Measurements from ENCODE around the gene DSCAML1.
"Not testable (repeated sequence)": the region's sequence is repeated elsewhere in the genome, so short reads cannot be mapped to it uniquely, and the experiment has no call there.

DSCAML1 gene

DNA sequence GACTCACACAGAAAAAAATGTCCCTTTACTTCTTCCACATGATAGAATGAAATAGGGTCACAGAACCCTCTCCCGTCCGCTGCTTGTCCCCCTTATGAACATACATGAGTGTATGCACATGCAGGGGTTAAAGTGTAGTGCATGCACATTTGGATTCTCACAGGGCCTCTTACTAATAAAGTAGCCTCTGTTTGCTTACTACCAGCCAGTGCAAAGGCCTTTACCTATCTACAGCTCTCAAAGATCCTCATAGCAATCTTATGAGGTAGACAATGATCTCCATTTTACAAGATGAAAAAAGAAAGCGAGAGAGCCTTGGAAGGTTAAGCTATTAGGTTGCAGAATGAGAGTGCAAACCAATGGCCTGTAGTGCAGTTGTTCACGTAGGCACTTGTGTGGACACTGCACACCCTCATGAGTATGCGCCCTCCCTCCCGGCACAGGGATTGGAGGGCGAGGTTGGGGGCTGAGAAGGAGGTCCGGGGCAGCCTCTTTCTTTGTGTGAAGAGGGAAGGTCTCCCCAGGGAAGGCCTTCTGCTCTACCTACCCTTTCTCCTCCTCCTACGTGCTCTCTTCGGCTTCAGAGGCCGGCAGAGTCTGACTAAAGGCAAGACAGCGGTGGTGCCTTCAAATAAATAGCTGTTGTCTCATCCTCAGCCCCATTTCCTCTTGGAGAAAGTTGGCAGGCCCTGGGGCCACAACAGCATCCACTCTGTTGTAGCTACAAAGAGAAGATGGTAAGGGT is 378.1 kb downstream of the DSCAML1 start:
- no peak for DNase-seq

DNA sequence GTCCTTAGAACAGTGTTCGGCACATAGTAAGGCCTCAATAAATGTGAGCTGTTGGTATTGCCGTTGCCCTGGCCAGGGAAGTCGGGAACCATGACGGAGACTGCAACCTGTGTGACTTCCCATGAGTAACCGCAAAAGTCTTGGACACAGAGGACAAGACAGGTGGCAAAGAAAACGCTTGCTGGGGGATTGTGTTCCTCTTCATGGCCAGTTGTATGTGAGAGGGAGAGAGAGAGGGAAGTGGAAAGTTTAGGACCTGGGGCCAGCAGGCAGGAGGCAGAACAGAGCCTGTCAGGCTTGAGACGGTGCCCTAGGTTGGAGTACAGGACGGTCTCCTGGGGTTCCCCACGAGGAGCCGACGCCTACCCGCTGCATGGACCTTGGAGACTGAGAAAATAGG is 379.2 kb downstream of the DSCAML1 start:
- no peak for DNase-seq

DNA sequence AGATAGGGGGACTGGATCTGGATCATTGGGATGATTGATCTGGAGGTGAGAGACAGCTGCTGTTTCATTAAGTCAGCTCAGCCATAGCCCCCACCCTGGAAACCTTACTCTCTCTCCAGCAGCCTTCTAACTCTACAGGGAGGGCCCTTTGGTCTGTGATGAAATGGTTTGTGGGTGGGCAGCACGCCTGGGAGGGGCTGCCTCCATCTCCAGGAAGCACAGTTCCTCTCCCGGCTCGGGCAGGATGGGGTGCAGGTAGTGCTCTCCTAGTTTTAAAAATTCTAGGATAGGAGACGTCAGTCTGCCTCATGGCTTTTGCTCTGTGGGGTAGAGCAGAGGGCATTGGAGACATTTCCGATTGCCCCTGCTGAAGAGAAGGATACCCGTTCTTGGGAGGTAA is 379.7 kb downstream of the DSCAML1 start:
- DNase-seq: no peak

DNA sequence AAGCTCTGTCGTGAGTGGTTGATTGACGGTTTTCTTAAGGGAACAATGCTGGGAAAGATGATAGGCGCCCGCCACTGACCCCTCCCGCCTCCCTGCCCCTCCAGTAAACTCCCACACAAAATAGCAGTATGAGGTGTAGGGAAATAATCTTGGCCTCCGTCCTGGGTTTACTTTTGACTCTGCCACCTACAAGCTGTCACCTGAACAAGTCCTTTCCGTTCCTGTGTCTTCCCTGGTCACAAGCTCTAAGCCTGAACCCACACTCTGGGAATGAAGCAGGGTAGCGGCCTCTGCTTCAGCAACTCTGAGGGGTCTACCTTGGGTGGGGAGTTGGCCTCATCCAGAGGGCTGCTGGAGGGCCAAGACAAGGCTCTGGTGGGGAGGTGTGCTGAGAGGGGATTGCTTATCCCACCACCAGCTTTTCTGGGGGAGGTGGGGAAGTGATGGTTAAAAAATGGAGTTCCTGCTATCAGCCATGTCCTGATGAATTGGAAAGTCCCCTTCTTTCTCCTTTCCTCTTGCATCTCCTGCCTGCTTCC is 381.6 kb downstream of the DSCAML1 start:
- DNase-seq: no peak

DNA sequence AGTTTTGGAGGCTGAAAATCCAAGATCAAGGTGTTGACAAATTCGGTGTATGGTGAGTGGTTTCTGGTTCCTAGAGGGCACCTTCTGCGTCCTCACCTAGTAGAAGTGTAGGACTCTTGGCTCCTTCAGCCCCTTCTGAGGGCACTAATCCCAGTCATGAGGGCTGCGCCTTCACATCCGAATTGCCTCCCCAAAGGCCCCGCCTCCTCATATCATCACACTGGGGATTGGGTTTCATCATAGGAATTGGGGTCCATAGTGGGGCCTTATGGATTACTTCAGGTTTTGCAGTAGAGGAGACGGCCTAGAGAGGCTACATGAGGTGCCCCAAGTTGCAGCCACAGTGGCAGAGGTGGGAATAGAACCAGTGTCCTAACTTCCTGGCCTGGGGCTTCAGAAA is 382.3 kb downstream of the DSCAML1 start:
- DNase-seq: no peak

DNA sequence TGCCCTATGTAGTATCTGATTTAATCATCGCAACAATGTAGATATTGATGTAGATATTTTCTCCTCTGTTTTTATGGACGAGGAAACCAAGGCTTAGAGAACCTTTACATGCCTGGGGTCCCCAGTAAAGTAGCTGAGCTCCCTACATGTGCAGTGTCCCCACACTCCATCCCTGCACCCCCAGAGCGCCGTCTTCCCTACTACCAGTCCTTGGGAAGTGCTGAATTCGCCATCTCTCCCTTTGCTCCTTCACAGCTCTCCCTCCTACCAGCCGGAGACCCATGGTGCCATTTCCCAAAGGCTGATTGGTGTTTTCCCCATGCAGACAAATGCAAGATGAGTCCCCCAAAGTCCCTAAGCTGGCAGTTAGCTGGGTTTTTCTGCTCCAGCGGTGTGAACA is 383.4 kb downstream of the DSCAML1 start:
- no peak for DNase-seq

DNA sequence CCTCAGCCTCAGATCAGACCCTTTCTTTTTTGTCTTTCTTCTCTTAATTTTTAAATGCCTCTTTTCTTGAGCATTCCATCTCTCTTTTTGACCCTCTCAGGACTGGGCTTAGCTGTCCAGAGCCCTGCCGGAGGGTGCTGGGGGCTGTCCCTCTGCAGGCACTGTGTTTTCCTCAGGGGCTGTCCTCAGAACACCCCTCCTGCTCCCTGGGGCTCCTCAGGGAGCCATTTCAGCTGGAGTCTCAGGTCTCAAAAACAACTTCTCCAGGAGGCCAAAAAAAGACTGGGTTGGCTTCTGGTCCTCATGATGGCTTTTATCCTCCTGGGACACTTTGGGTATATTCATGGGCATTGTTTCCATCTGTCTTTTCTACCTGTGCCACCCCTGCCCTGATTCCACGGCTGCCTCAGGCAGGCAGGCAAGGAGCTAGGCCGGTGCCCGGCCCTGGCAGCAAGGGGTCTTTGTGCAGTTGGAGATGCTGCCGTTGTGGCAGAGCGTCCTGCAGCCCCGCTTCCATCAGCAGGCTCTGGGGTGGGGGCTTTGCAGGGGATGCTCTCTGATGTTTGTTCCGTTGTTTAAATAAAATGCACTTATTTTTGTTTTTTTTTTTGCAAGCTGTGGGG is 384.3 kb downstream of the DSCAML1 start:
- no peak for DNase-seq

DNA sequence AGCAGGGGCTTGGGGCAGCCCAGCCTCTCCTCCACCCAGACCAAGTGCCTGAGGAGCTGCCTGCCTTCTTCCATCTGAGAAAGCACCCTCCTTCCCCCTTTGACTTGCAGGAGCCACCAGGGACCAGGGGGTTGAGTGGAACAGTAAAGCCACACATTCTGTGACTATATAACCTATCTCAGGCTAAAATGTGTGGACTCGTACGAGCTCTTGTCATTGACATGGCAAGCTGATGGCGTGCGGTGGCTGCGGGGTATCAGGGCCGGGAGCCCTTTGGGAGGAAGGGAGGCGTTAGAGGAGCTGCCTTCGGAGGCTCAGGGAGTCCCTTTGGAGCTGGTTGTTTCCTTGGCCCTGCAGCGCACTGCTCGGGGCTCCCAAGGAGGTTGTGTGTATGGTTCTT is 384.8 kb downstream of the DSCAML1 start:
- no peak for DNase-seq

DNA sequence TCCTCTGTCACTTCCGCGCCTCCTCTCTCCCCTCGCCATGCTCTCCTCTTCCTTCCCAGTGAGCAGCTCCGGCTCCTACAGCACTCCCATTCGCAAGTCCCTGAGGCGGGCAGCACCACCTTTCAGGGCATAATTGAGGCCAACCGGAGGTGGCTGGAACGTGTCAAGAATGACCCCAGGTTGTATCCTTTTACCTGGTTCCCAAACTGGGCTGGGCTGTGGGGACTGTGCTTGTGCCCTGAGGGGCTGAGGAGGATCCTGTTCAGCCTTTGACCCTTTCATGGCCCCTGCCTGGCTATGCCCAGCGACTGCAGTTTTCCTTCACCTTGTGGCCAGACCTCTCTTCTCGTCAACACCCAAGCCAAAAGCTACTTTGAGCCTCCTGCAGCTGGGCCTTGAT is 385.3 kb downstream of the DSCAML1 start:
- DNase-seq: no peak

DNA sequence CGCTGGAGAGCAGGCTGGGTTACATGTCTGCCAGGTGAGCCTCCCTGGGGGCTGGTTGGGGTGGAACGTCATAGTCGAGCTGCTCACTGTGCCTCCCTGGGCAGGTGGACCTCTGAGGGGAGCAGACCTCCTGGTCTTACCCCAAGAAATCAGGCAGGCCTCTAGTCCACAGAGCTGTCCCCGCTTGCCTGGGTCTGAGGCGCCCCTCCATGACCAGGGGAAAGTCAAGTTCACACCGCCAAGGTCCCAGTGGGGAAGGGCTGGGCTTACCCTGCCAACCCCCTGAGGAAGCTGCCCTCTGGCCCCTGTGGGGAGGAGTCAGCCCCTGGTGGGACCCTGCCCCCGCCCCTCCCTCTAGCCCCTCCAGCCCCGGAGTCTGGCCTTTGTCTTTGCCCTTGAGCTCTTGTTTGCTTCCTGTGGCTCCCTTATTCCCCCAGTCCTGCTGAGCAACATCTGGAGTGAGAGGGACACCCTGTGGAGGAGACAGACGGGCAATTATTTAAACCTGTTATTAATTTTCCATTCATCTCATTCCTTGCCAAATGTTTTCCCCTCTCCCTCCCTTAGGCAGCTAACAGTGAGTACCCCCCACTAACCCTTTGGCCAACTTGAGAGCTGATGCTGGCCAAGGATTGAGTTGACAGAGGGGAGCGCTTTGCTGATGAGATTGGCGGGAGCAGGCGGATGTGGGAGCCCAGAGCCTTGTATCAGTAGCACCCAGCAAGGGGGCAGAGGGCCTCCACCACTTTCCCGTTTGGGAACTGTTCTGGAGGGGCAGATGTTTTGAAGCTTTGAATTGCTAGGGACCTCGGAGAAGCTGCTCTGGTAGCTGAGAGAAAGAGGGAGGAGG is 385.9 kb downstream of the DSCAML1 start:
- no peak for DNase-seq

DNA sequence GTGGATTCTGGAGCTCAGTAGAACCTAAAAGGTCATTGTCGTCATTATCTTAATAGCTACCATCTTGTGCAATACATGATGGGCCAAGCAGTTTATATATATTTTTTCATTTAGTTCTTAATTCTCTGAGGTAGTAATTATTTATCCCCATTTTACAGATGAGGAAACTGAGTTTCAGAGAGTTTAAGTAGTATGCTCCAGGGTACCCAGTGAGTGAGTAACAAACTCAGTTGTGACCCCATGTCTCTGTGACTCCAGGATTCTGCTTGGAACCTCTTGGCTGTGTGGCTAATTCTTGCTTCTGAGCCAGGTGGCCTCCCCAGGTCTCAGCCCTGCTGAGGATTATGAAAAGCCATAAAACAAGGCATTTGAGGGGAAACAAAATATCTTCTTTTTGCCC is 386.8 kb downstream of the DSCAML1 start:
- no peak for DNase-seq

DNA sequence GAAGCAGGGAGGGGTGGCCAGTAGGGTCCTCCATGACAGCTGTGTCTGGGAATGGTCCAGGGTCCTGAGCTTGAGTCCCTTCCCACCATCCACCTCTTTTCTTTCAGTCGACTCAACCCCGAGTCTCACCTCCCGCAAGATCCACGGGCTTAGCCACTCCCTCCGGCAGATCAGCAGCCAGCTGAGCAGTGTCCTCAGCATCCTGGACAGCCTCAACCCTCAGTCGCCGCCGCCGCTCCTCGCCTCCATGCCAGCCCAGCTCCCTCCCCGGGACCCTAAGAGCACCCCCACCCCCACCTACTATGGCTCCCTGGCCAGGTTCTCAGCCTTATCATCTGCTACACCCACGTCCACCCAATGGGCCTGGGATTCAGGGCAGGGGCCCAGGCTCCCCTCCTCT is 387.5 kb downstream of the DSCAML1 start:
- no peak for DNase-seq

DNA sequence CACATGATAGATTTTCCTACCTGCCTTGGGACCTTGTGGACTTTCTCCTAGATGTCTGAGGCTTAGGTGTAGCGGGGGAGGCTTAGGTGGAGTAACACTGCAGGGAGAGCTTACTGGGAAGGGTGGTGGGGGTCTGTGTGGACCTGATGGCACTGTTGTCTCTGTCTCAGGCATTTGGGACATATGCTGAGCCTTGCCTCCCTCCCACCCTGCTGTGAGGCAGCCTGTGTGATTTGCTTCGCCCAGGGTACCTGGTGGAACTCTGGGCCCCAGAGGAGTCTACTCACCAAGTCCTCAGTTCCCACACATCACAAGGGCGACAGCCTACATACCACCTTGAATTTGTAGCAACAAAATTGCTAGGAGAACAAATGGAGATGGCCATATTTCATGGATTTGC is 388.7 kb downstream of the DSCAML1 start:
- no peak for DNase-seq

DNA sequence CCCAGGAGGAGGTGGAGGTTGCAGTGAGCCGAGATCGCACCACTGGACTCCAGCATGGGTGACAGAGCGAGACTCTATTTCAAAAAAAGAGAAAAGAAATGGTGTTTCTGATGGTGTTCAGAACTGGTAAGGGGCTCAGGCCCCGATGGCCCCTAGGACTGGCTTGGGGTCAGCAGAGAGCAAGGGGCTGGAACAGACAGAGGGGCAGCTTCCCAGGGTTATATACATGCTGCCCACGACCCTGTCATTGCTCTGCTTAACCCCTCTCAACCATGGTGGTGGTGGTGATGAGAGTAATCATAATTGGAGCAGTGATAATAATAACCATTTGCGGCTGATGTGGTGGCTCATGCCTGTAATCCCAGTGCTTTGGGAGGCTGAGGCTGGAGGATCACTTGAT is 390.0 kb downstream of the DSCAML1 start:
- no peak for DNase-seq

DNA sequence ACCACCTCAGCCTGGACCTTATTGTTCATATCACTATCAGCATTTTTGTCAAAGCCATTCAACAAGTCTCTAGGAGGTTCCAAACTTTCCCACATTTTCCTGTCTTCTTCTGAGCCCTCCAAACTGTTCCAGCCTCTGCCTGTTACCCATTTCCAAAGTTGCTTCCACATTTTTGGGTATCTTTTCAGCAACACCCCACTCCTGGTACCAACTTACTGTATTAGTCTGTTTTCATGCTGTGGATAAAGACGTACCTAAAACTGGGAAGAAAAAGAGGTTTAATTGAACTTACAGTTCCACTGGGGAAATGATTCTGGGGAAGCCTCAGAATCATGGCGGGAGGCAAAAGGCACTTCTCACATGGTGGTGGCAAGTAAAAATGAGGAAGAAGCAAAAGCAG is 391.1 kb downstream of the DSCAML1 start:
- not testable (repeated sequence) for DNase-seq

DNA sequence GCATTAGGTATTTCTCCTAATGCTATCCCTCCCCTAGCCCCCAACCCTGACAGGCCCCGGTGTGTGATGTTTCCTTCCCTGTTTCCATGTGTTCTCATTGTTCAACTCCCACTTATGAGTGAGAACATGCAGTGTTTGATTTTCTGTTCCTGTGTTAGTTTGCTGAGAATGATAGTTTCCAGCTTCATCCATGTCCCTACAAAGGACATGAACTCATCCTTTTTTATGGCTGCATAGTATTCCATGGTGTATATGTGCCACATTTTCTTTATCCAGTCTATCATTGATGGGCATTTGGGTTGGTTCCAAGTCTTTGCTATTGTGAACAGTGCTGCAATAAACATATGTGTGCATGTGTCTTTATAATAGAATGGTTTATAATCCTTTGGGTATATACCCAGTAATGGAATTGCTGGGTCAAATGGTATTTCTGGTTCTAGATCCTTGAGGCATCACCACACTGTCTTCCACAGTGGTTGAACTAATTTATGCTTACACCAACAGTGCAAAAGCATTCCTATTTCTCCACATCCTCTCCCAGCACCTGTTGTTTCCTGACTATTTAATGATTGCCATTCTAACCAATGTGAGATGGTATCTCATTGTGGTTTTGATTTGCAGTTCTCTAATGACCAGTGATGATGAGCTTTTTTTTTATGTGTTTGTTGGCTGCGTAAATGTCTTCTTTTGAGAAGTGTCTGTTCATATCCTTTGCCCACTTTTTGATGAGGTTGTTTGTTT is 397.7 kb downstream of the DSCAML1 start:
- DNase-seq: not testable (repeated sequence)

DNA sequence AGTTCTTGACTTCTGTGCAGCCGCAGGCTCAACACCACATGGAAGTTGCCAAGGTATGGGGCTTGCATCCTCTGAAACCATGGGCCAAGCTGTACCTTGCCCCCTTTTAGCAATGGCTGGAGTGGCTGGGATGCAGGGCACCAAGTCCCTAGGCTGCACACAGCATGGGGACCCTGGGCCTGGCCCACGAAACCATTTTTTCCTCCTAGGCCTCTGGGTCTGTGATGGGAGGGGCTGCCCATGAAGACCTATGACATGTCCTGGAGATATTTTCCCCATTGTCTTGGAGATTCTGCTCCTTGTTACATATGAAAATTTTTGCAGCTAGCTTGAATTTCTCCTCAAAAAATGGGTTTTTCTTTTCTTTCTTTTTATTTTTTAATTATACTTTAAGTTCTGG is 398.4 kb downstream of the DSCAML1 start:
- DNase-seq: not testable (repeated sequence)

DNA sequence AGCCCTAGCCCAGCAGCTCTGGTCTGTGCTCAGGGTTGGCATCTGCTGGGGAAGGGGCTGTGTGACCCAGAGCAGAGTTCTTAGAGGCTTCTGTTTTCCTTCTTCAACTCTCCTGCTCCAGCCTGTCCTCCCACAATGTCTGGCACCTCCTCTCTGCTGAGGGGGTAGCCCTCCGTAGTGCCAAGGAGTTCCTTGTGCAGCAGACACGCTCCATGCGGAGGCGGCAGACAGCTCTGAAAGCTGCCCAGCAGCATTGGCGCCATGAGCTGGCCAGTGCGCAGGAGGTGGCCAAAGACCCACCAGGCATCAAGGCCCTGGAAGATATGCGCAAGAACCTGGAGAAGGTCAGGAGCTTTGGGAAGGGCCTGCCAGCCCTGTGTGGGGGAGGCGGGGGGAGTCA is 400.0 kb downstream of the DSCAML1 start:
- no peak for DNase-seq

DNA sequence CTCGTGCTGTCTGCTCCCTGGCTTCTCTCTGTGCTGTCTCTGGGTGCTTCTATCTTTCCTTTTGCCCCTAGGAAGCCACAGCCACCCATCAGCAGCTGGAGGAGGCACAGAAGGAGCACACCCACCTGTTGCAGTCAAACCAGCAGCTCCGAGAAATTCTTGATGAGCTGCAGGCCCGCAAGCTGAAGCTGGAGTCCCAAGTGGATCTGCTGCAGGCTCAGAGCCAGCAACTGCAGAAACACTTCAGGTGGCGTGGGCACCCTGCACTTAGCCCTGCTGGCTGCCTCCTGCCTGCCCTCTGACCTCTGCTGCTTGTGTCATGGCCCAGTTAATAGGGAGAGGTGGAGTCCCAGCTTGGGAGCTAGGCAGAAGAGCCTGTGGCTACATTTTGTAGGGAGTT is 401.5 kb downstream of the DSCAML1 start:
- no peak for DNase-seq

DNA sequence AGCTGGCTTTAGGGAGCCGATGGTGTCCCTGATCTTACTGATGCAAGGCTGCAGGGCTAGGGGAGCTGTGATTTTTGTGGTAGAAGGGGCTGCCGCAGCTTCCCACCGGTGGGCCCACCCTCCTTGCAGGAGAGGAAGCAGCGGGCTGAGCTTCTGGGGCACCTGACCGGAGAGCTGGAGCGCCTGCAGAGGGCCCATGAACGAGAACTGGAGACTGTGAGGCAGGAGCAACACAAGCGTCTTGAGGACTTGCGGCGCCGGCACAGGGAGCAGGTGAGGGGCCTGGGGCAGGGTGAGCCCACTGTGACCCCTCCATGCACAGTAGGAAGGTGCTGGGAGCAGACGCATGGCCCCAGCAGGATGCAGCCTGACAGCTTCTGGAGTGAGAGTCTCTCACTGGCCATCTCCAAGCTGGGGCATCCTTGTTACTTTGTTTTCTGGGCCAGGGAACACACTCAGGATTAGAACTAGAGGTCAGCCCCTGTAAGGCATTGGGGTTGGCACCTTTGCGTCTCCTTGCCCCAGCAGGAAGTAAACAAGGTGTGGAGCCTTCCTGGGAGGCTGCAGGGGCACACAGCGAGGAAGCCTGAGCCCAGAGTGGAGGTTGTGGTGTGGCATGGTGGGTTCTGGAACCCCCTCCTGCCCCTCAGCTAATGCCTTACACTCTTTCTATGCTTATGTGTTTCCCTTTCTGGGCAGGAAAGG is 402.6 kb downstream of the DSCAML1 start:
- DNase-seq: no peak

DNA sequence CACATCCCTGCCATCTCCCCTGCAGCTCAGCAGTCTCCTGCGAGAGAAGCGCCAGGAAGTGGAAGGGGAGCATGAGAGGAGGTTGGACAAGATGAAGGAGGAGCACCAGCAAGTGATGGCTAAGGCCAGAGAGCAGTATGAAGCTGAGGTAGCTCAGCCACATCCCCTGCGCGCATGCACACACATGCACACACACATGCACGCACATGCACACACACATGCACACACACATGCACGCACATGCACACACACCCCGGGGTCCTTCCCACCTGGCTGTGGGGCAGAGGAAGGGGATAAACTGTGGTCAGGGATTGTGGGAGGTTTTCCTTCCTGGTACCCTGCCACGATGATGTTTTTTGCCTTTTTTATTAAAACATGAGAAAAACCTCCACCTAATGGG is 404.0 kb downstream of the DSCAML1 start:
- DNase-seq: no peak

DNA sequence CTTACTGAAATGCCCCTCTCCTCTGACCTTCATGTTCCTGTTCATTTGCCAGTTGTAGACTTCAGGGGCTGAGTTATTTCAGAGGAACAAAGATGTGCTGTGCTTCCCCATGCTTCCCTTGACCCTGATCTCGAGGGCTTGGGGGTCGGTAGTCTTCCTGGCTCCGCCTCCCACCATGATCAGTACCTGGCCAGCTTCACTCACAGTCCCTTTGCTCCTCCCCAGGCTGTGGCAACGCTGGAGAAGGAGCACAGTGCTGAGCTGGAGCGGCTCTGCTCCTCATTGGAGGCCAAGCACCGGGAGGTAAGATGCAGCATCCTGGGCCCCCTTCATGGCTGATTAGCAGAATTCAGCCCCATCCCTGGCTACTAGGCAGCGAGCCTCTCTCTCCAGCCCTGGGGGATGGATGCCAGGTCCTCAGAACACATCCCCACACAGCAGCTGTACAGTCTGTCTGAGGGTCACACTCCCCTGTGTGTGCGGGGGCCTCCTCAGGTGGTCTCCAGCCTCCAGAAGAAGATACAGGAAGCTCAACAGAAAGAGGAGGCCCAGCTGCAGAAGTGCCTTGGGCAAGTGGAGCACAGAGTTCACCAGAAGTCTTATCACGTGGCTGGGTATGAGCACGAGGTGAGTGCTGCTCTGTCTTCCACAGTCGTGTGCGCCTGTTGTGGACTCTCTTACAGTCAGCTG is 404.9 kb downstream of the DSCAML1 start:
- no peak for DNase-seq

All from stimulated activated CD4-positive, alpha-beta T cell treated with anti-CD3 and anti-CD28 coated beads, Interleukin-15, amount 100 ng/mL, for 24 hours (primary cell).